ENCODE results near the gene FRMPD4. TPM values are rescaled to one million over a fixed set of nuclear protein-coding genes. Genes with fewer than 3 reads are reported as not detected.
A peak's percentile ranks its signal among the peaks of the same experiment; 100 is the strongest.

The FRMPD4 gene
- total and polyA plus RNA-seq, 2 of the 13 experiments (the other 11 are each of a cell fraction or from before 2014, with no cell fraction given), result not detected

DNA sequence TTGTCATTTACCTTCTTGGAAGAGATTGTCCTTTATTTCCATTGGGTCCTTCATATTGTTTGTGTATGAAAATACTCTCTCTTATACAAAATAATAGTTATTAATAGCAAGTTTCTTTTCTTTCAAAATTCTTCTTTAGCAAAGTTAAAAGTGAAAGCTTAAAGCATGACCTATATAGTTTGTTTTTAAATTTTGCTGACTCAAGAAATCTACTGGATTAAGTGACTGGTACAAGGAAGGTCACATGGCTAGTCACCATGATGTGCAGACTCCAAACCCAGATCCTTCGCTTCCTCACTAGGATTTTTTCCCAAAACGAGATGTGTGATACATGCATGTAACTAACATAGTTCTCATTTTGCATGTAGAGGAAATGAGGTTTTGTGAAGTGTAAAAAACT lies 322.7 kb downstream of the FRMPD4 start:
- ChIA-PET POLR2A (no interaction called here), CTCF (ENCODE audit: low intra/inter-chr PET ratio, low total read pairs) (no interaction called here)
- ATAC-seq (no peak), DNase-seq (ENCODE audit: low spot score) (no peak), FAIRE-seq (no peak)
- Histone ChIP-seq H2AFZ (ENCODE audit: low read length) (no peak overlapping the region), H3K9me3 (ENCODE audit: low read length) (no peaks in the 10 kb centered on the region), H3K4me3 (replicated peaks in 1 of 3; ENCODE audit: insufficient read depth in 1 of 3, low read depth in 2 of 3, low read length in 3 of 3) (no peak overlapping the region), H4K20me1 (ENCODE audit: insufficient read depth, low read length) (no peaks in the 10 kb centered on the region), H3K9ac (ENCODE audit: insufficient read depth, low read depth, low read length) (no peak overlapping the region), H3K79me2 (ENCODE audit: insufficient read depth, low read length) (no peaks in the 10 kb centered on the region), H3K36me3 (replicated peaks in 1 of 2; ENCODE audit: control insufficient read depth in 1 of 2, insufficient read depth in 2 of 2, low read length in 2 of 2) (no peaks in the 10 kb centered on the region), H3K27me3 (ENCODE audit: control insufficient read depth in 1 of 2, insufficient read depth in 2 of 2, low read length in 2 of 2) (no peaks in the 10 kb centered on the region), H3K4me1 (ENCODE audit: insufficient read depth, low read length) (no peaks in the 10 kb centered on the region), H3K4me2 (ENCODE audit: low read depth, low read length) (no peak overlapping the region), H3K27ac (ENCODE audit: extremely low read length, insufficient read depth, low read length) (no peak overlapping the region)
- WGBS (ENCODE audit: low lambda C conversion rate), result 3% methylated on average over 2 of the region's 2 CpGs
- TF ChIP-seq, protein P1, sequence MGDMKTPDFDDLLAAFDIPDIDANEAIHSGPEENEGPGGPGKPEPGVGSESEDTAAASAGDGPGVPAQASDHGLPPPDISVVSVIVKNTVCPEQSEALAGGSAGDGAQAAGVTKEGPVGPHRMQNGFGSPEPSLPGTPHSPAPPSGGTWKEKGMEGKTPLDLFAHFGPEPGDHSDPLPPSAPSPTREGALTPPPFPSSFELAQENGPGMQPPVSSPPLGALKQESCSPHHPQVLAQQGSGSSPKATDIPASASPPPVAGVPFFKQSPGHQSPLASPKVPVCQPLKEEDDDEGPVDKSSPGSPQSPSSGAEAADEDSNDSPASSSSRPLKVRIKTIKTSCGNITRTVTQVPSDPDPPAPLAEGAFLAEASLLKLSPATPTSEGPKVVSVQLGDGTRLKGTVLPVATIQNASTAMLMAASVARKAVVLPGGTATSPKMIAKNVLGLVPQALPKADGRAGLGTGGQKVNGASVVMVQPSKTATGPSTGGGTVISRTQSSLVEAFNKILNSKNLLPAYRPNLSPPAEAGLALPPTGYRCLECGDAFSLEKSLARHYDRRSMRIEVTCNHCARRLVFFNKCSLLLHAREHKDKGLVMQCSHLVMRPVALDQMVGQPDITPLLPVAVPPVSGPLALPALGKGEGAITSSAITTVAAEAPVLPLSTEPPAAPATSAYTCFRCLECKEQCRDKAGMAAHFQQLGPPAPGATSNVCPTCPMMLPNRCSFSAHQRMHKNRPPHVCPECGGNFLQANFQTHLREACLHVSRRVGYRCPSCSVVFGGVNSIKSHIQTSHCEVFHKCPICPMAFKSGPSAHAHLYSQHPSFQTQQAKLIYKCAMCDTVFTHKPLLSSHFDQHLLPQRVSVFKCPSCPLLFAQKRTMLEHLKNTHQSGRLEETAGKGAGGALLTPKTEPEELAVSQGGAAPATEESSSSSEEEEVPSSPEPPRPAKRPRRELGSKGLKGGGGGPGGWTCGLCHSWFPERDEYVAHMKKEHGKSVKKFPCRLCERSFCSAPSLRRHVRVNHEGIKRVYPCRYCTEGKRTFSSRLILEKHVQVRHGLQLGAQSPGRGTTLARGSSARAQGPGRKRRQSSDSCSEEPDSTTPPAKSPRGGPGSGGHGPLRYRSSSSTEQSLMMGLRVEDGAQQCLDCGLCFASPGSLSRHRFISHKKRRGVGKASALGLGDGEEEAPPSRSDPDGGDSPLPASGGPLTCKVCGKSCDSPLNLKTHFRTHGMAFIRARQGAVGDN (CRISPR knock-in tag; IDR thresholded peaks at IDR 0.05), result no peak
- TF ChIP-seq NFE2 (CRISPR knock-in tag; IDR thresholded peaks at IDR 0.05) (no peak), MAFK (conservative IDR thresholded peaks at IDR 0.05 in 1 of 2, IDR thresholded peaks at IDR 0.05 in 1 of 2; ENCODE audit: low read length in 2 of 2) (peak in 1 of 2 experiments; percentile 74; a peak in 2 of 4 replicates), TGIF2 (CRISPR knock-in tag; IDR thresholded peaks at IDR 0.05) (no peak), MAFF (IDR thresholded peaks at IDR 0.05; ENCODE audit: low read depth, low read length) (0 out of 2 replicates have a peak, but pooled peaks have one; percentile 34)
- intact Hi-C loops (cut with micrococcal nuclease; ENCODE audit: unreplicated experiment), result no loop called here
- in situ Hi-C loops (cut with HindIII; ENCODE audit: extremely low pct_ligation_motif_present, low pct_unique_long_range_greater_than_20kb), result no loop called here
- BruUV-seq (replicated peaks), result no TSS peak

Data from HepG2 (cell line).